Measurements from ENCODE around the gene RHBDF2. TPM values are rescaled to one million over a fixed set of nuclear protein-coding genes. Genes with fewer than 3 reads are reported as not detected.
"Not testable (repeated sequence)": the region's sequence is repeated elsewhere in the genome, so short reads cannot be mapped to it uniquely, and the experiment has no call there.

The RHBDF2 gene
- total and polyA plus RNA-seq, 9 donors: 3.5 to 7.0 (median 5.4) TPM

DNA sequence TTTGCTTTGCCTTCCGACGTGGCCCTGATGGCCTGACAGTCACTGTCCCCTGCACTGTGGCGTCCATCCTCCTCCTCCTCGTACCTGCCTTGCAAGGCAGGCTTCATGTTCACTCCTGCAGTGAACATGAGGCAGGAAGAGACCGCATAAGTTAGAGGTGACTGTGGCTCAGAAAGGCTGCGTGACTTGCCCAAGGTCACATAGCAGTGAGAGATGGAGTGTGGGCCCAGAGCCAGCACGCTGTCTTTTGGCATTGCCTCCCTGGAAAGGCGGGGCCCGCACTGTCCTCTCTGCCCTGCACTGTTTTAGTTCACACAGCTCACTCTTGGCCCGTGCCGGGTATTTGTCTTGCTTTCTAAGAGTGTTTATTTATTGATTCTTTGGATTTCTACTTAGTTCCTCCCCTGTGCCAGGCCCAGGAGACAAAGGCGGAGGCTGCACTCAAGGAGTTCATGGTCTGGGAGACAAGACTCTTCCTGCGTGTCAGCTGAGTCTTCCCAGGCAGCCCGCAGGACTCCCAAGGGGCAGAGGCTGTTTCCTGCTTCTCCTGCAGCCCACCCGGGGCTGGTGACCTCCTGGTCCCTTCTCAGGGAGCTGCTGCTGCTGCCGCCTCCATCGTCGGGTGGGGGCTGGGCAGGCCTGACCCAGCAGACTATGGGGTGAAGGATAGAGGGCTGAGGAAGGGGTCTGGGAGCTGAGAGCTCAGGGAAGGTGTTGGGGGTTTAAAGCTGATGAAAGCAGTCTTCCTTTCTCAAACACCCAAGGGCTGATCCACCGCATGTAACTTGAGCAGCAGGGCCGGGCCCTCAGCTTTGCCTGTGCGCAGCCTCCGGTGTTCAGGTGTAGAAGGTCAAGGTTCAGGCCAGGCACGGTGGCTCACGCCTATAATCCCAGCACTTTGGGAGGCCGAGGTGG, 23.6 kb upstream of the RHBDF2 start:
- H3K4me3 ChIP-seq (ENCODE audit: low read length): no peak overlapping the region
- H3K27me3 ChIP-seq (ENCODE audit: control insufficient read depth, insufficient read depth, low read length): peaks cover 7% of the 10 kb centered on the region
- DNase-seq: peak; percentile 59
- H3K27ac ChIP-seq (ENCODE audit: low read length): peak overlapping the region; percentile 42
- peaks cover 58% of the 10 kb centered on the region for H3K4me1 ChIP-seq (ENCODE audit: control insufficient read depth, insufficient read depth, low read length)
- H3K9me3 ChIP-seq (replicated peaks; ENCODE audit: control insufficient read depth, low read depth, low read length): no peaks in the 10 kb centered on the region
- 53% methylated on average over 18 of the region's 25 CpGs for WGBS (ENCODE audit: insufficient coverage)
- H3K36me3 ChIP-seq (ENCODE audit: control insufficient read depth, insufficient read depth, low read length): no peaks in the 10 kb centered on the region

DNA sequence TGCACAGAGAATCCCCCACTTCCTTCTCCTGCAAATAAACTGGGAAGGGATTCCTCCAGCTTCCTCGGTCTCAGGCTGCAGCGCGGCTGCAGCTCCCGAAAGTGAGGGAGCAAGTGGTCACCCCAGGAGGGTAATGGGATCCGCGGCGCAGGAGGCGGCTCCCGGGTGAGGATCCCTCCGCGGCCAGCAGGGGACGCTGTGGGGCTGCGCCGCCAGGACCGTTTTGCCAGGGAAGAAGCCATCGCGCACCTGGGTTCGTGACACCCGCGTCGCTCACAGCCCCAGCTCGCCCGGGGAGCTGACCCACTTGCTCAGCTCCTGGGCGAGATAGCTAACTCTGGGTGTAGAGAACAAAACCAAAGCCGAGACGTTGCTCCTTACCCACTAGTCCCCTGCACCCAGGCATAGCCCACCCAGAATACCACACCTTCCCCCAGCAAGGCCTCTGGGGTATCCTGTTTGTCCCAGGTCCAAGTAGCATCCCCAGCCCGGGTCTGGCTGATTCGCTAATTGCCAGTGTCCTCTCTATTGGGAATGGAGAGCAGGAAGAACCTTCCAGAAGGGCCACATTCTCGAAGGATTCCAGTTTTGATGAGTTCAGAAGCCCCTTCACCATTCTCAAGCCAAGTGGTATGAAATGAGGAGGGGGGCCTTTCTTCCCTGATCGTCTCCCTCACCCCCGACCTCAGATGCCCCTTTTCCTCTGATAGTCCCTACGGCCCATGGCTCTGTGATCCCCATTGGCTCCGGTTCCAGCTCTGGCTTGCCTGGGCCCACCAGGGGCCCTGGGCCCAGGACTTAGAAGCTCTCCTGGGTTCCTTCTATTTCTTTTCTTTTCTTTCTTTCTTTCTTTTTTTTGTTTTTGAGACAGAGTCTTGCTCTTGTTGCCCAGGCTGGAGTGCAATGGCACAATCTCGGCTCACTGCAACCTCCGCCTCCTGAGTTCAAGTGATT, 22.1 kb upstream of the RHBDF2 start:
- H3K27ac ChIP-seq (ENCODE audit: low read length): no peak overlapping the region
- peaks cover 57% of the 10 kb centered on the region for H3K4me1 ChIP-seq (ENCODE audit: control insufficient read depth, insufficient read depth, low read length)
- WGBS (ENCODE audit: insufficient coverage): 9% methylated on average over 30 of the region's 35 CpGs
- no peak overlapping the region for H3K4me3 ChIP-seq (ENCODE audit: low read length)
- no peaks in the 10 kb centered on the region for H3K9me3 ChIP-seq (replicated peaks; ENCODE audit: control insufficient read depth, low read depth, low read length)
- no peaks in the 10 kb centered on the region for H3K36me3 ChIP-seq (ENCODE audit: control insufficient read depth, insufficient read depth, low read length)
- peaks cover 5% of the 10 kb centered on the region for H3K27me3 ChIP-seq (ENCODE audit: control insufficient read depth, insufficient read depth, low read length)
- DNase-seq: peak; percentile 68

DNA sequence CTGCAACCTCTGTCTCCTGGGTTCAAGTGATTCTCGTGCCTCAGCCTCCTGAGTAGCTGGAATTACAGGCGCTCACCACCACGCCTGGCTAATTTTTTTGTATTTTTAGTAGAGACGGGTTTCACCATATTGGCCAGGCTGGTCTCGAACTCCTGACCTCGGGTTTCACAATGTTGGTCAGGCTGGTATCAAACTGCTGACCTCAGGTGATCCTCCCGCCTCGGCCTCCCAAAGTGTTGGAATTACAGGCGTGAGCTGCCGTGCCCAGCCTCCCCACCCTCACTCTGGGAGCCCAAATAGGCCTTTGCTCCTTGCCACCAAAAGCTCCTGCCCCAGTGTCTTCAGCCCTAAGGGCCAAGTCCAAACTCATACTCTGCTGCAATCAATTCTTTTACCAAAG, 20.5 kb upstream of the RHBDF2 start:
- H3K4me1 ChIP-seq (ENCODE audit: control insufficient read depth, insufficient read depth, low read length): peaks cover 43% of the 10 kb centered on the region
- H3K27me3 ChIP-seq (ENCODE audit: control insufficient read depth, insufficient read depth, low read length); H3K9me3 ChIP-seq (replicated peaks; ENCODE audit: control insufficient read depth, low read depth, low read length); DNase-seq; H3K36me3 ChIP-seq (ENCODE audit: control insufficient read depth, insufficient read depth, low read length); H3K27ac ChIP-seq (ENCODE audit: low read length); H3K4me3 ChIP-seq (ENCODE audit: low read length): not testable (repeated sequence)
- 91% methylated on average over 7 of the region's 10 CpGs for WGBS (ENCODE audit: insufficient coverage)

DNA sequence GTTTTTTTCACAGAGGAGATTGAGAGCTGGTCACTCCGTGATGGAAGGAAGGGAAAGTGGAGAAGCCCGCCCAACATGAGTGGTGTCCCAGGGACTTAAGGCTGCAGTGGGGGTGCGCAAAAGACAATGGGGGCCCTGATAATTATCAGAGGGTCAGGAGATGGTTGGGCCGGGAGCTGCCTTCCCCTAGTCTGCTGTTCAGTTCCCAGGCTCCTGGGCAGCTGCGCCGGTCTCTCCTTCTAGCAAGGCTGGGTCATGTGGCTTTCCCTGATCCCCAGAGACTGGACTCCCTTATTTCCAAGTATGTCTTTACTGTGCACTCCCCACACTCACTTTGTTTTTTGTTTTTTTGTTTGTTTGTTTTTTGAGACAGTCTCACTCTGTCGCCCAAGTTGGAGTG, 20.0 kb upstream of the RHBDF2 start:
- WGBS (ENCODE audit: insufficient coverage): 80% methylated on average over 4 of the region's 7 CpGs
- H3K4me3 ChIP-seq (ENCODE audit: low read length): no peak overlapping the region
- DNase-seq: no peak
- H3K36me3 ChIP-seq (ENCODE audit: control insufficient read depth, insufficient read depth, low read length): no peaks in the 10 kb centered on the region
- no peaks in the 10 kb centered on the region for H3K9me3 ChIP-seq (replicated peaks; ENCODE audit: control insufficient read depth, low read depth, low read length)
- H3K4me1 ChIP-seq (ENCODE audit: control insufficient read depth, insufficient read depth, low read length): peaks cover 43% of the 10 kb centered on the region
- H3K27me3 ChIP-seq (ENCODE audit: control insufficient read depth, insufficient read depth, low read length): peaks cover 5% of the 10 kb centered on the region
- H3K27ac ChIP-seq (ENCODE audit: low read length): no peak overlapping the region

DNA sequence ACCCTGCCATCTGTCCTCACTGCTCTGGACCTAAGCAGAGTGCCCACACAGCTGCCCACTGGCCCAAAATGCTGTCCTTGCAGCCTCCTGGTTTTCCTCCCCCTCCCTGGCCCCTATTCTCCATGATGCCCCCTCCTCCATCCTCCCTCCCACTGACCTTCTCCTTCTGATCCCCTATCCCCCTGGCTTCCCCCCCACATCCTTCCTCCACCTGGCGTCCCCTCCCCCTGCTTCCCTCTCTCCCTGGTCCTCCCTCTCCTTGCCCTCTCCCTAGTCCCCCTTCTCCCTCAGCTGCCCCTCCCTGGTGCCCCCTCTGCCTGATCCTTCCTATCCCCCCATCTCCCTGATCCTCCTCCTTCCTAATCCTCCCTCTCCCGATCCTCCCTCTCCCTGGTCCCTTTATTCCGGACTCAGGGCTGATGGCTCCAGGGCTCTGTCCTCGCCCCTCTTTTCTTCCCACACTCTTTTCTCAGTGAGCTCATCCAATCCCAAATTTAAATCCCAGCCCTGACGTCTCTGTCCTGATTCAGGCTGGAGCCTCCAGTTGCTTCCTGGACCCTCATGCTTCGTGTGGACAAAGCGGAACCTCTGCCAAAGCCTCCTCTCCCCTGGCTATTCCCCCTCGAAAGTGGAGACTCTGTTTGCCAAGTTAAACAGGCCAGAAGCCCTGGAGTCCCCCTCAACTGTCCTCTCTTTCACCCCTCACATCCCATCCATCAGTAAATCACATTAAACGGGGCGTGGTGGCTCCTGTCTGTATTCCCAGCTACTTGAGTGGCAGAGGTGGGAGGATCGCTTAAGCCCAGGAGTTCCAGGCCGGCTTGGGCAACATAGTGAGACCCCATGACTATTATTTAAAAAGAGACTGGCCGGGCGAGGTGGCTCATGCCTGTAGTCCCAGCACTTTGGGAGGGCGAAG, 18.1 kb upstream of the RHBDF2 start:
- Histone ChIP-seq H3K27ac (ENCODE audit: low read length) (peak overlapping the region; percentile 82), H3K27me3 (ENCODE audit: control insufficient read depth, insufficient read depth, low read length) (peaks cover 5% of the 10 kb centered on the region), H3K36me3 (ENCODE audit: control insufficient read depth, insufficient read depth, low read length) (no peaks in the 10 kb centered on the region), H3K9me3 (replicated peaks; ENCODE audit: control insufficient read depth, low read depth, low read length) (no peaks in the 10 kb centered on the region), H3K4me1 (ENCODE audit: control insufficient read depth, insufficient read depth, low read length) (peaks cover 43% of the 10 kb centered on the region), H3K4me3 (ENCODE audit: low read length) (no peak overlapping the region)
- 13% methylated on average over 8 of the region's 15 CpGs for WGBS (ENCODE audit: insufficient coverage)
- peak; percentile 91 for DNase-seq

DNA sequence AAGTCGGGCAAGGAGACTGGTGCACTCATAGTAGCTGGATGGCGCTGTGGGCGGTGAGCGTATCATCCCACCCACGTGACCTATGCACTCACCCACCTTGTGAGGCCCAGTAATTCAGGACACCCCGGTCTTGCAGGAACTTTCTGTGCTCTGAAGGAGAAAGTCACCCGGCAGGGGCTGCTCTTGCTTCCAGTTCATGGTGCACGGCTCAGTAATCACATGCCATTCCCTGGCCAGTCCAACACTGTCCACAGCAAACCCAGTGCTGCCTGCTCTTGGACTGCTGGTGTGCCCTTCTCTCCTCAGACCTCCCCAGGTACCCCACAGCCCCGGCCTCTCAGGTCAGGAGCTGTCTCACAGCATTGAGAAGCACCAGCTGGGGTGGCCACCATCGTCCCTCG, 16.4 kb upstream of the RHBDF2 start:
- H3K9me3 ChIP-seq (replicated peaks; ENCODE audit: control insufficient read depth, low read depth, low read length): no peaks in the 10 kb centered on the region
- H3K4me1 ChIP-seq (ENCODE audit: control insufficient read depth, insufficient read depth, low read length): peaks cover 32% of the 10 kb centered on the region
- no peaks in the 10 kb centered on the region for H3K36me3 ChIP-seq (ENCODE audit: control insufficient read depth, insufficient read depth, low read length)
- 85% methylated on average over 11 of the region's 11 CpGs for WGBS (ENCODE audit: insufficient coverage)
- peaks cover 3% of the 10 kb centered on the region for H3K27me3 ChIP-seq (ENCODE audit: control insufficient read depth, insufficient read depth, low read length)
- no peak overlapping the region for H3K27ac ChIP-seq (ENCODE audit: low read length)
- no peak overlapping the region for H3K4me3 ChIP-seq (ENCODE audit: low read length)
- DNase-seq: no peak

DNA sequence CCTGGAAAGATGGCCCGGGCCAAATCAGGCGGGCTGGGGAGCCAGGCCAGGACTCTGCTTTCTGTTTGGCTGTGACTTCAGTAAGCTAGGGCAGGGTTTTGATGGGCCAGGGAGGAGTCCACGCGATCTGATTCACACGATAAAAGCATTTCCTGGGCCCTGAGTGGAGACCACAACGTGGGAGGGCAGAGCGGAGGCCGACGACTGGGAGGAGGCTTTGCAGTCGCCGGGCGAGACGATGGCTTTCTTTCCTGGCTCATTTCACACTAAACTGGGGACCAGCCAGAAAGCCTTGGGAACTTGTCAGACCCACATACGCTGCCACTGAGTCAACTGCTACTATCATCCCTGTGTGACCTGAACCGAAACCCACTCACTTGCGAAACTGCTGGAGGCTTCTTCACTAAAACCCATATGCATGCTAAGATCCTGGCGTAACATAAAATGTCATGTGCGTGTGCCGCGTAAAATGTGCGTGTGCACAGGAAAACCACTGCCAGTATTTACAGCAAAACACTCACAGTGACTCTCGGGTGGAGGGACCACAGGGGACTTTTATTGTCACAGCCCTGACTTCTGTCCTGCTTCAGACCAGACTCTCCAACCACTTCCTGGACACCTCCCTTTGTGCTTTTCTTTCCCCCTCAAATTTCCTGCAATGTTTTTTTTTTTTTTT, 14.2 kb upstream of the RHBDF2 start:
- Histone ChIP-seq H3K27ac (ENCODE audit: low read length) (peak overlapping the region; percentile 76), H3K36me3 (ENCODE audit: control insufficient read depth, insufficient read depth, low read length) (no peaks in the 10 kb centered on the region), H3K4me1 (ENCODE audit: control insufficient read depth, insufficient read depth, low read length) (peaks cover 32% of the 10 kb centered on the region), H3K9me3 (replicated peaks; ENCODE audit: control insufficient read depth, low read depth, low read length) (no peaks in the 10 kb centered on the region), H3K4me3 (ENCODE audit: low read length) (peak overlapping the region; percentile 10), H3K27me3 (ENCODE audit: control insufficient read depth, insufficient read depth, low read length) (peaks cover 3% of the 10 kb centered on the region)
- 18% methylated on average over 22 of the region's 22 CpGs for WGBS (ENCODE audit: insufficient coverage)
- peak; percentile 81 for DNase-seq

DNA sequence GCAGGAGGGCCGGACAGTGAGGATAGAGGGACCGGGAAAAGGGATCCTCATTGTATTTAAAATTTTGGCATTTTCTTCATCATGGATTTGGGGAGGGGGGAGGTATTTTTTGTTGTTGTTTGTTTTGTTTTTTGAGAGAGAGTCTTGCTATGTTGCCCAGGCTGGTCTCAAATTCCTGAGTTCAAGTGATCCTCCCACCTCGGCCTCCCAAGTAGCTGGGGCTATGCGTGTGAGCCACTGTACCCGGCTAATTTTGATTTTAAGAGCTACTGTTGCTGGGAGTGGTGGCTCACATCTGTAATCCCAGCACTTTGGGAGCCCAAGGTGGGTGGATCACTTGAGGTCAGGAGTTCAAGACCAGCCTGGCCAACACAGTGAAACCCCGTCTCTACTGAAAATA, 13.1 kb upstream of the RHBDF2 start:
- peaks cover 27% of the 10 kb centered on the region for H3K4me1 ChIP-seq (ENCODE audit: control insufficient read depth, insufficient read depth, low read length)
- not testable (repeated sequence) for DNase-seq; H3K27ac ChIP-seq (ENCODE audit: low read length); H3K27me3 ChIP-seq (ENCODE audit: control insufficient read depth, insufficient read depth, low read length); H3K36me3 ChIP-seq (ENCODE audit: control insufficient read depth, insufficient read depth, low read length); H3K9me3 ChIP-seq (replicated peaks; ENCODE audit: control insufficient read depth, low read depth, low read length); H3K4me3 ChIP-seq (ENCODE audit: low read length)
- 93% methylated on average over 3 of the region's 6 CpGs for WGBS (ENCODE audit: insufficient coverage)

DNA sequence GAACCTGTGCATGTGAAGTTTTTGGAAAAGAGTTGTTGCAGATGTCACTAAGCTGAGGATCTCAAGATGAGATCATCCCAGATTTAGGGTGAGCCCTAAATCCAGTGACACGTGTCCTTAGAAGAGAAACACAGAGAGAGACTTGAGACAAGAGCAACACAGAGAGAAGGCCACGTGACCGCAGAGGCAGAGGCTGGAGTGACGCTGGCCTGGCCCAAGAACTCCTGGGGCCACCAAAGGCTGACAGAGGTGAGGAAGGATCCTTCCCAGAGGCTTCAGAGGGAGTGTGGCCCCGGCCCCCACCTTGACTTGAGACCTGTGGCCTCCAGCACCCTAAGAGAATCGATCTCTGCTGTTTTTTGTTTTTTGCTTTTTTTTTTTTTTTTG, 12.1 kb upstream of the RHBDF2 start:
- Histone ChIP-seq H3K36me3 (ENCODE audit: control insufficient read depth, insufficient read depth, low read length) (no peaks in the 10 kb centered on the region), H3K4me3 (ENCODE audit: low read length) (no peak overlapping the region), H3K4me1 (ENCODE audit: control insufficient read depth, insufficient read depth, low read length) (peaks cover 18% of the 10 kb centered on the region), H3K9me3 (replicated peaks; ENCODE audit: control insufficient read depth, low read depth, low read length) (no peaks in the 10 kb centered on the region), H3K27ac (ENCODE audit: low read length) (no peak overlapping the region), H3K27me3 (ENCODE audit: control insufficient read depth, insufficient read depth, low read length) (no peaks in the 10 kb centered on the region)
- 65% methylated on average over 4 of the region's 6 CpGs for WGBS (ENCODE audit: insufficient coverage)
- no peak for DNase-seq

All from muscle of leg (tissue), 11 donors.